Mesendoderm (in vitro differentiated cells): ENCODE measurements around the gene NCF2.

Experiments
- DNase-seq: peaks from one replicate; pipeline ENCODE4 v3.0.0; 2013
- H2AK5ac ChIP-seq: 2 replicates; pipeline ENCODE4 v1.6.1; 2013; ENCODE audit warnings: low read length, inconsistent platforms
- H2BK120ac ChIP-seq: 2 replicates; pipeline ENCODE4 v1.6.1; 2013; ENCODE audit warnings: low read depth, mild to moderate bottlenecking, low read length, moderate library complexity, mixed read lengths
- H2BK15ac ChIP-seq: replicated peaks from 2 replicates; pipeline ENCODE4 v1.6.1; 2013; ENCODE audit warnings: low read depth, mild to moderate bottlenecking, moderate library complexity
- H2BK5ac ChIP-seq: 2 replicates; pipeline ENCODE4 v1.6.1; 2013; ENCODE audit warnings: low read length, inconsistent platforms
- H3K18ac ChIP-seq: 2 replicates; pipeline ENCODE4 v1.6.1; 2013; ENCODE audit warnings: mild to moderate bottlenecking, low read length, mixed read lengths
- H3K23ac ChIP-seq: one replicate; pipeline ENCODE4 v1.6.1; 2013; ENCODE audit warnings: low read length
- H3K27ac ChIP-seq: 2 replicates; pipeline ENCODE4 v1.5.1; 2013; ENCODE audit warnings: low read depth, mild to moderate bottlenecking, inconsistent platforms, low read length, moderate library complexity
- H3K27me3 ChIP-seq: 2 replicates; pipeline ENCODE4 v1.6.1; 2013; ENCODE audit warnings: low read length, control low read depth, mild to moderate bottlenecking, inconsistent platforms; ENCODE audit not compliant: insufficient read depth, poor library complexity
- H3K36me3 ChIP-seq: 2 replicates; pipeline ENCODE4 v1.6.1; 2013; ENCODE audit warnings: low read length, inconsistent platforms; ENCODE audit not compliant: control insufficient read depth, insufficient read depth
- H3K4ac ChIP-seq: one replicate; pipeline ENCODE4 v1.6.1; 2013; ENCODE audit warnings: low read depth, mild to moderate bottlenecking, low read length, moderate library complexity
- H3K4me1 ChIP-seq: 2 replicates; pipeline ENCODE4 v1.6.1; 2013; ENCODE audit warnings: low read depth, low read length, inconsistent platforms; ENCODE audit not compliant: control insufficient read depth
- H3K4me2 ChIP-seq: 2 replicates; pipeline ENCODE4 v1.6.1; 2013; ENCODE audit warnings: low read length
- H3K4me3 ChIP-seq: 2 replicates; pipeline ENCODE4 v1.5.1; 2013; ENCODE audit warnings: mild to moderate bottlenecking, low read length
- H3K56ac ChIP-seq: one replicate; pipeline ENCODE4 v1.6.1; 2013; ENCODE audit warnings: low read length
- H3K79me1 ChIP-seq: 2 replicates; pipeline ENCODE4 v1.6.1; 2013; ENCODE audit warnings: low read length, inconsistent platforms
- H3K79me2 ChIP-seq: 2 replicates; pipeline ENCODE4 v1.6.1; 2013; ENCODE audit warnings: mild to moderate bottlenecking, low read length; ENCODE audit not compliant: control insufficient read depth, insufficient read depth
- H3K9ac ChIP-seq: 2 replicates; pipeline ENCODE4 v1.6.1; 2013; ENCODE audit warnings: low read length, inconsistent platforms
- H4K5ac ChIP-seq: one replicate; pipeline ENCODE4 v1.6.1; 2013; ENCODE audit warnings: low read length
- H4K8ac ChIP-seq: one replicate; pipeline ENCODE4 v1.6.1; 2013; ENCODE audit warnings: low read depth, mild to moderate bottlenecking, control low read depth, low read length, moderate library complexity
- WGBS: extraction: QIAGEN DNeasy Blood & Tissue Kit; methylation state at CpG from one replicate; pipeline ENCODE4 v1.1.7; 2013; ENCODE audit warnings: low lambda C conversion rate, missing lambda C conversion rate; ENCODE audit not compliant: insufficient coverage; ENCODE audit errors: extremely low coverage; 5-methylcytosine and 5-hydroxymethylcytosine counted together

Gene NCF2

DNA sequence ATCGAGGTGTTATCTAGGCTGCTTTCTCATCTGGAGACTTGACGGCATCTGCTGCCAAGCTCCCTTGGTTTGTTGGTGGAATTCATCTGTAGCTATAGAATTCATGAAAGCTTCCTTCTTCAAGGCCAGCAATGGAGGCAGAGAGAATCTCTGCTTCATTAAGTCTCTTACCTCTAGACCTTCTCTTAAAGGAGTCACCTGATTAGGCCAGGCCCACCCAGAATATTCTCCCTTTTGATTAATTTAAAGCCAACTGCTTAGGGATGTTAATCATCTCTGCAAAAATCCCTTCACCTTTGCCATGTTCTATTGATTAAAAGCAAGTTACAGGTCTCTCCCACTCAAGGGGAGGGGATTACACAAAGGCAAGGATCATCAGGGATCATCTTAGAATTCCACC lies 5.3 kb upstream of the NCF2 start:
- no CpG with 5 or more reads among the region's 2 CpGs for WGBS
- no peak for DNase-seq

DNA sequence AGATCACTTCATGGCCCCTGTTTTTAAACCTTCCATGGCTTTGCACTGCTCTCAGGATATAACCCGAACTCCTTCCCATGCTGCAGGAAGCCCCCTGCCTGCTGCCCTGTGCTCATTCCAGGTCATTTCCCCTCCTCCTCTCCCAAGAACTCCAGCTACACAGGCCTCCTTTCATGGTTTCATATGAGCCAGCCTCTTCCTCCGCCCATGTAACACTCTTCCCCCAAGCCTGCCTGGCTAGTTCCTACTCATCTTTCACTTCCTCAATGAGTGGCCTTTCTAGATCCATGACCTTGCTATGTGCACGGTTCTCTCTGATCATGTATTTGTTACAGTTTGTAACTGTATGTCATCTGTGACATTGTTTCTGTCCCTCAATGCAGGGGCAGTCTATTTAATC lies 3.1 kb upstream of the NCF2 start:
- Histone ChIP-seq H3K23ac (no peak overlapping the region), H2BK15ac (no peak overlapping the region), H3K18ac (no peak overlapping the region), H2BK120ac (no peak overlapping the region), H3K27ac (no peak overlapping the region), H3K27me3 (no peaks in the 10 kb centered on the region), H3K79me2 (no peaks in the 10 kb centered on the region), H3K4me1 (peaks cover 6% of the 10 kb centered on the region), H3K79me1 (no peaks in the 10 kb centered on the region), H4K5ac (no peak overlapping the region), H3K36me3 (no peaks in the 10 kb centered on the region), H2BK5ac (no peak overlapping the region), H3K4me3 (no peak overlapping the region), H2AK5ac (no peak overlapping the region), H3K4me2 (no peak overlapping the region), H3K4ac (no peak overlapping the region), H3K56ac (no peak overlapping the region), H4K8ac (no peak overlapping the region), H3K9ac (no peak overlapping the region)
- peak; percentile 27 for DNase-seq
- WGBS, result no CpG with 5 or more reads among the region's 3 CpGs

More for the DNA sequence above, 5.3 kb upstream of the NCF2 start:
- H2BK5ac ChIP-seq, result no peak overlapping the region
- H3K4me2 ChIP-seq, result no peak overlapping the region
- H4K5ac ChIP-seq, result no peak overlapping the region
- H2BK15ac ChIP-seq, result no peak overlapping the region
- no peaks in the 10 kb centered on the region for H3K79me1 ChIP-seq
- no peak overlapping the region for H3K27ac ChIP-seq
- H3K18ac ChIP-seq, result no peak overlapping the region
- no peak overlapping the region for H3K56ac ChIP-seq
- H3K79me2 ChIP-seq, result no peaks in the 10 kb centered on the region
- H3K23ac ChIP-seq, result no peak overlapping the region
- no peak overlapping the region for H2AK5ac ChIP-seq
- H4K8ac ChIP-seq, result no peak overlapping the region
- H3K9ac ChIP-seq, result no peak overlapping the region
- H2BK120ac ChIP-seq, result no peak overlapping the region
- H3K4me1 ChIP-seq, result peaks cover 6% of the 10 kb centered on the region
- no peak overlapping the region for H3K4me3 ChIP-seq
- no peaks in the 10 kb centered on the region for H3K36me3 ChIP-seq
- no peak overlapping the region for H3K4ac ChIP-seq
- no peaks in the 10 kb centered on the region for H3K27me3 ChIP-seq

DNA sequence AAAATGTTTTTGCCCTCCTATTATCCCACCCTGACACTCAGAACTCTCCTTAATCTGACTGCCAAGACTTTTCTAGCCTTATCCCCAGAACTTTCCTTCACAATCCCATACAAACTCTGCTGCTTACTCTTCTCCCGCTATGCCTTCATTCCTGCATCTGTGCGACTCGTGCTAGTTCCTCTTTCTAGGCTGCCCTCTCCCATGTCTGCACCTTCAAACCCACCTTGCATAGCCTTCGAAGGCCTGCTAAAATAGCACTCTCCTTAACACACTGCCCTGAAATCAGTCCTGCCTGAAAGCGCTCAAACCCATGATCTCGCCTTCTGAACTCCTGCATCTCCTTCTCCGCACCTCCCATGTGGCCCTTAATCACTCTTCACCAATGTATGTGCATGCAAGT lies 2.5 kb upstream of the NCF2 start:
- Histone ChIP-seq H3K79me1 (no peaks in the 10 kb centered on the region), H3K79me2 (no peaks in the 10 kb centered on the region), H3K27me3 (no peaks in the 10 kb centered on the region), H3K4ac (no peak overlapping the region), H3K27ac (no peak overlapping the region), H3K4me2 (no peak overlapping the region), H2BK5ac (no peak overlapping the region), H4K8ac (no peak overlapping the region), H2AK5ac (no peak overlapping the region), H3K4me3 (no peak overlapping the region), H3K18ac (no peak overlapping the region), H3K56ac (peak overlapping the region; percentile 17), H3K23ac (no peak overlapping the region), H3K9ac (no peak overlapping the region), H4K5ac (no peak overlapping the region), H3K4me1 (peaks cover 6% of the 10 kb centered on the region), H2BK15ac (no peak overlapping the region), H3K36me3 (no peaks in the 10 kb centered on the region), H2BK120ac (no peak overlapping the region)
- DNase-seq, result no peak
- no CpG with 5 or more reads among the region's 7 CpGs for WGBS

DNA sequence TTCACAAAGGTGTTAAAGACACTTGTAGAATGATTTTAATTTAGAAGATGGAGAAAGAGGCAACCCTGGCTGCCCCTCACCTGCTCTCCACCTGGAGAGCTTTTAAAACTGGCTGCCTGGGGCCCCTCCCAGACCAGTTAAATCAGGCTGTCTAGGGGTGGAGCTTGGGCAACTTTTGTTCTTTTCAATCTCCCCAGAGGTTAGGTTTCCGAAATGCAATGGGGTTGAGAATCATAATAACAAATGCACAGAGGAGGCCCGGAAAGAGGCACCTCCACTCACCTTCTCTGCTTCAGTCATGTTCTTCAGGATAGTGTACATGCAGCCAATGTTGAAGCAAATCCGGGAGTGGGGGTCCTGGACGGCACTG lies 400 bp downstream of the NCF2 start:
- H3K4me1 ChIP-seq, result peaks cover 6% of the 10 kb centered on the region
- no peaks in the 10 kb centered on the region for H3K79me2 ChIP-seq
- no peak overlapping the region for H3K4ac ChIP-seq
- no peak overlapping the region for H3K23ac ChIP-seq
- H3K36me3 ChIP-seq, result no peaks in the 10 kb centered on the region
- no peak overlapping the region for H3K4me2 ChIP-seq
- no peak overlapping the region for H2AK5ac ChIP-seq
- H3K4me3 ChIP-seq, result no peak overlapping the region
- H3K18ac ChIP-seq, result no peak overlapping the region
- WGBS, result no CpG with 5 or more reads among the region's 4 CpGs
- H3K27ac ChIP-seq, result no peak overlapping the region
- H3K56ac ChIP-seq, result no peak overlapping the region
- no peak overlapping the region for H2BK15ac ChIP-seq
- H2BK120ac ChIP-seq, result no peak overlapping the region
- H3K9ac ChIP-seq, result no peak overlapping the region
- no peak overlapping the region for H4K5ac ChIP-seq
- H2BK5ac ChIP-seq, result no peak overlapping the region
- H3K79me1 ChIP-seq, result no peaks in the 10 kb centered on the region
- DNase-seq, result no peak
- H4K8ac ChIP-seq, result no peak overlapping the region
- H3K27me3 ChIP-seq, result no peaks in the 10 kb centered on the region

DNA sequence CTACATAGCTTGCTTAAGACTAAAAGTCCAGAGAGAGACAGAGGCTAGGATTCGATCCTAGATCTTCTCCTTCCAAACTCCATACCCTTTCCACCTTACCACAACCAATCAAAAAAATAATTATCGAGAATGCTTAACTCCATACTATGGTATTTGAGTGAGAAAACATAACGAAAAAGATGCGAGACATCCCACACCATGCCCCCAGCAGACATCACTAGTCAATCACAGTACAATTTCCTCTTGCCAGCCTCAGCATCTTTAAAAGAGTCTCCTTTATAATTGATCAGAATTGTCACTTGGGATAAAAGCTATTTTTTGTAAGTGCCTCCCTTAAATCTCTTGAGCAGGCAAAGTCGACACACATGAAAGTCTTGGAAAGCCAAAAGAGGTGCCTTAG lies 875 bp downstream of the NCF2 start:
- Histone ChIP-seq H3K27ac (no peak overlapping the region), H2BK5ac (no peak overlapping the region), H3K4me3 (no peak overlapping the region), H3K4me1 (peaks cover 6% of the 10 kb centered on the region), H3K9ac (no peak overlapping the region), H2AK5ac (no peak overlapping the region), H2BK120ac (no peak overlapping the region), H4K8ac (no peak overlapping the region), H3K36me3 (no peaks in the 10 kb centered on the region), H4K5ac (no peak overlapping the region), H3K27me3 (no peaks in the 10 kb centered on the region), H3K23ac (no peak overlapping the region), H2BK15ac (no peak overlapping the region), H3K79me1 (no peaks in the 10 kb centered on the region), H3K56ac (no peak overlapping the region), H3K18ac (no peak overlapping the region), H3K4ac (no peak overlapping the region), H3K79me2 (no peaks in the 10 kb centered on the region), H3K4me2 (no peak overlapping the region)
- WGBS, result 100% methylated on average over 1 of the region's 5 CpGs
- no peak for DNase-seq

DNA sequence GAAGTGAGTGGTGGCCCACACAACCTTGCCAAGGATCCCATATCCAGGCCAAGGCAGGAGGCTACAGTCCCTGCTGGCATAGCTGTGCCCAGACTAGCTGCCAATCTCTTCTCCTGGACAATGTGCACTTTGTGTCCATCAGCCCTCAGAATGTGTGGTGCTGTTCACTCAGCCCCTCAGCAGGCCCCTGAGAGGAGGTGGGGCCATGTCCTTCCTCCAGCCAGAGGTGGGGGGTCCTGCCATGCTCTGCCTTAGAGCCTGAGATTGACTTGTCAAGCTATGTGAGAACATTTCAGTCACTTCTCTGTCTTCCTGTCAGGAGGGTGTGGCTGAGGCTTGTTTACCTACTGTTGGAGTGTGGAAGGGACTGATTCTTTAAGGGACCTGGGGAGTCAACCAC lies 1.4 kb downstream of the NCF2 start:
- Histone ChIP-seq H4K8ac (no peak overlapping the region), H4K5ac (no peak overlapping the region), H3K4me2 (no peak overlapping the region), H3K4me3 (no peak overlapping the region), H3K56ac (no peak overlapping the region), H3K23ac (no peak overlapping the region), H3K79me1 (no peaks in the 10 kb centered on the region), H2AK5ac (no peak overlapping the region), H2BK120ac (no peak overlapping the region), H3K27me3 (no peaks in the 10 kb centered on the region), H3K36me3 (no peaks in the 10 kb centered on the region), H2BK15ac (no peak overlapping the region), H3K9ac (no peak overlapping the region), H2BK5ac (no peak overlapping the region), H3K4me1 (peaks cover 6% of the 10 kb centered on the region), H3K4ac (no peak overlapping the region), H3K18ac (no peak overlapping the region), H3K79me2 (no peaks in the 10 kb centered on the region), H3K27ac (no peak overlapping the region)
- DNase-seq, result no peak
